Measurements from ENCODE around the gene USP6NL. TPM values are rescaled to one million over a fixed set of nuclear protein-coding genes. Genes with fewer than 3 reads are reported as not detected.

Gene USP6NL
- total and polyA plus RNA-seq, 10 of the 15 experiments (the other 5 are each of a cell fraction or from before 2014, with no cell fraction given), result 4.0 to 27.7 (median 18.2) TPM

DNA sequence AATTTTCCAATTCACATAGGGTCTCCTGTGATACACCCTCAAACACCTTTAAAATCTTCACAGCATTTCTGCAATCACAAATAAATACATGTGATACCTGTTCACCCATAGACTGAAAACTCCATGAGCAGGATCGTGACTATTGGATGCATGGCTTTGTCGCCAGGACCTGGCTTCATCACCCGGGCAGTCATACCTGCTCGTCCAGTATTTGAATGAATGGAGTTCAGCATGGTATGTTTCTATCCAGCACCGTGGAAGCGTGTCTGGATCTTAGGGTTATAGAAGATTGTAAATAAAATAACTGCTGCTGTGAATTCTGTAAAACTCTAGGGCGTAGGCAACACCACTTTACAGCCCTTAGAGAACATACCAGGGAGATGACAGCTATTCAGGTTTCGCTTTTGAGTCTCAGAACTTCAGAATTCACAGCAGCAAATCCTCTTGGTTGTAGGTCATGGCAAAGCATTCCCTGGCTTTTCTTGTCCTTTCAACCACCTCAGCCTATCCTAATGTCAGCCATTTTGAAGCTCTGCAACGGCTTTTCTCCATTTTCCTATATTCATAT is 47.4 kb upstream of the USP6NL start:
- Histone ChIP-seq H3K27ac (ENCODE audit: control insufficient read depth, insufficient read depth) (no peak overlapping the region), H3K4me2 (ENCODE audit: control insufficient read depth, insufficient read depth) (no peak overlapping the region), H4K20me1 (ENCODE audit: control insufficient read depth, insufficient read depth) (no peaks in the 10 kb centered on the region), H2AFZ (ENCODE audit: control insufficient read depth, low read depth, low read length) (no peak overlapping the region), H3K79me2 (ENCODE audit: control insufficient read depth, insufficient read depth, low read length) (no peaks in the 10 kb centered on the region), H3K9me3 (replicated peaks; ENCODE audit: control insufficient read depth, insufficient read depth, low read length) (no peaks in the 10 kb centered on the region), H3K4me3 (no peak overlapping the region), H3K27me3 (replicated peaks in 1 of 2; ENCODE audit: control insufficient read depth in 2 of 2, insufficient read depth in 2 of 2, low read length in 1 of 2) (no peaks in the 10 kb centered on the region; a peak in 1 of 4 replicates), H3K4me1 (ENCODE audit: control insufficient read depth, insufficient read depth, low read length) (peaks cover 23% of the 10 kb centered on the region), H3K9ac (ENCODE audit: control insufficient read depth, insufficient read depth, low read length) (no peak overlapping the region), H3K36me3 (ENCODE audit: control insufficient read depth in 2 of 2, insufficient read depth in 2 of 2, low read length in 1 of 2) (no peaks in the 10 kb centered on the region)
- intact Hi-C loops (cut with micrococcal nuclease; ENCODE audit: unreplicated experiment), result no loop called here
- ChIA-PET POLR2A (no interaction called here), CTCF (interaction anchor here (1.1 kb wide), 1 partner anchor 15 kb away, joined by 4 read pairs; no protein-coding TSS in a partner anchor), RAD21 (ENCODE audit: unreplicated experiment) (no interaction called here), SMC1A (ENCODE audit: uncharacterized antibody, unreplicated experiment) (interaction anchor here (0.5 to 2.4 kb wide), 6 partner anchors 9 to 51 kb away, joined by 3 to 7 read pairs (median 3); no protein-coding TSS in a partner anchor)
- no TSS peak for BruUV-seq (replicated peaks)
- FAIRE-seq, result no peak
- in situ Hi-C loops (cut with MboI), result no loop called here
- 93% methylated on average over 9 of the region's 9 CpGs for WGBS (ENCODE audit: insufficient coverage, insufficient replicate concordance, low lambda C conversion rate, missing lambda C conversion rate)
- TF ChIP-seq NR2C1 (IDR thresholded peaks at IDR 0.05) (no peak), CHD4 (IDR thresholded peaks at IDR 0.05) (no peak), FOXK2 (IDR thresholded peaks at IDR 0.05) (no peak), EGR1 (IDR thresholded peaks at IDR 0.05; ENCODE audit: borderline replicate concordance in 1 of 2, low read depth in 2 of 2, low read length in 2 of 2) (no peak), TCF3 (IDR thresholded peaks at IDR 0.05; ENCODE audit: borderline replicate concordance, insufficient read depth, low read depth, low read length) (no peak)
- TF ChIP-seq, protein P1, sequence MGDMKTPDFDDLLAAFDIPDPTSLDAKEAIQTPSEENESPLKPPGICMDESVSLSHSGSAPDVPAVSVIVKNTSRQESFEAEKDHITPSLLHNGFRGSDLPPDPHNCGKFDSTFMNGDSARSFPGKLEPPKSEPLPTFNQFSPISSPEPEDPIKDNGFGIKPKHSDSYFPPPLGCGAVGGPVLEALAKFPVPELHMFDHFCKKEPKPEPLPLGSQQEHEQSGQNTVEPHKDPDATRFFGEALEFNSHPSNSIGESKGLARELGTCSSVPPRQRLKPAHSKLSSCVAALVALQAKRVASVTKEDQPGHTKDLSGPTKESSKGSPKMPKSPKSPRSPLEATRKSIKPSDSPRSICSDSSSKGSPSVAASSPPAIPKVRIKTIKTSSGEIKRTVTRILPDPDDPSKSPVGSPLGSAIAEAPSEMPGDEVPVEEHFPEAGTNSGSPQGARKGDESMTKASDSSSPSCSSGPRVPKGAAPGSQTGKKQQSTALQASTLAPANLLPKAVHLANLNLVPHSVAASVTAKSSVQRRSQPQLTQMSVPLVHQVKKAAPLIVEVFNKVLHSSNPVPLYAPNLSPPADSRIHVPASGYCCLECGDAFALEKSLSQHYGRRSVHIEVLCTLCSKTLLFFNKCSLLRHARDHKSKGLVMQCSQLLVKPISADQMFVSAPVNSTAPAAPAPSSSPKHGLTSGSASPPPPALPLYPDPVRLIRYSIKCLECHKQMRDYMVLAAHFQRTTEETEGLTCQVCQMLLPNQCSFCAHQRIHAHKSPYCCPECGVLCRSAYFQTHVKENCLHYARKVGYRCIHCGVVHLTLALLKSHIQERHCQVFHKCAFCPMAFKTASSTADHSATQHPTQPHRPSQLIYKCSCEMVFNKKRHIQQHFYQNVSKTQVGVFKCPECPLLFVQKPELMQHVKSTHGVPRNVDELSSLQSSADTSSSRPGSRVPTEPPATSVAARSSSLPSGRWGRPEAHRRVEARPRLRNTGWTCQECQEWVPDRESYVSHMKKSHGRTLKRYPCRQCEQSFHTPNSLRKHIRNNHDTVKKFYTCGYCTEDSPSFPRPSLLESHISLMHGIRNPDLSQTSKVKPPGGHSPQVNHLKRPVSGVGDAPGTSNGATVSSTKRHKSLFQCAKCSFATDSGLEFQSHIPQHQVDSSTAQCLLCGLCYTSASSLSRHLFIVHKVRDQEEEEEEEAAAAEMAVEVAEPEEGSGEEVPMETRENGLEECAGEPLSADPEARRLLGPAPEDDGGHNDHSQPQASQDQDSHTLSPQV (IDR thresholded peaks at IDR 0.05), result no peak
- no peak for DNase-seq (ENCODE audit: low read depth, low spot score)
- no peak for ATAC-seq

All from GM12878 (cell line).